Stimulated activated CD4-positive, alpha-beta T cell treated with anti-CD3 and anti-CD28 coated beads, Interleukin-15, amount 100 ng/mL, for 1 hour (primary cell): Measurements from ENCODE around the gene CDSN.
"Not testable (repeated sequence)": the region's sequence is repeated elsewhere in the genome, so short reads cannot be mapped to it uniquely, and the experiment has no call there.

Source experiments
- DNase-seq, 2 donors: peaks; one replicate each; pipeline ENCODE4 v3.0.0-alpha.2; 2020; ENCODE audit warnings: low read depth in 1 of 2, low spot score in 1 of 2

CDSN gene

GRCh38 chr6:31120151-31120915 lies at the start of gene CDSN:
Gene CDSN, minus strand, starts transcription at chr6:31120446. Its CDS starts 27 bp downstream, at chr6:31120419.
- DNase-seq: no peak

- no peak for DNase-seq
Measured at GRCh38 chr6:31169123-31169857, 49.0 kb upstream of the CDSN start.

- DNase-seq: no peak
Measured at GRCh38 chr6:31168606-31169005, 48.4 kb upstream of the CDSN start.

DNA sequence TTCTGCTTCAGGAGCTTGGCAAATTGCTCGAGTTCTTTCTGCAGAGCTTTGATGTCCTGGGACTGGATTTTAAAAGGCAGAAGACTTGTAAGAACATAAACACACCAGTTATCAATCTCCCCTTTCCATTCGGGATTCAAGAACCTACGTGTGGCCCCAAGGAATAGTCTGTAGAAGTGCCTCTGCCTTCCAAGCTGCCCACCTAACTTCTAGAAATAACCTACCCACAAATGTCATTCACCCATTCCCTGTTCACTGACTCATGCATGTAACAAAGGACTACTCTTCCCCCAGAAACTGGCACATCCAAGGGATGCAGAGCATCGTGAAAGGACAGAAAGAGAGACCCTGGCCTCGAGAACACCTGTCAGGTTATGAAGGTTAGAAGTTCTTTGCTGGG lies 45.7 kb upstream of the CDSN start:
- no peak for DNase-seq

- DNase-seq: not testable (repeated sequence)
Measured at GRCh38 chr6:31165064-31165832, 45.0 kb upstream of the CDSN start.

GRCh38 chr6:31164475-31165063 lies 44.3 kb upstream of the CDSN start:
- DNase-seq: not testable (repeated sequence)

DNA sequence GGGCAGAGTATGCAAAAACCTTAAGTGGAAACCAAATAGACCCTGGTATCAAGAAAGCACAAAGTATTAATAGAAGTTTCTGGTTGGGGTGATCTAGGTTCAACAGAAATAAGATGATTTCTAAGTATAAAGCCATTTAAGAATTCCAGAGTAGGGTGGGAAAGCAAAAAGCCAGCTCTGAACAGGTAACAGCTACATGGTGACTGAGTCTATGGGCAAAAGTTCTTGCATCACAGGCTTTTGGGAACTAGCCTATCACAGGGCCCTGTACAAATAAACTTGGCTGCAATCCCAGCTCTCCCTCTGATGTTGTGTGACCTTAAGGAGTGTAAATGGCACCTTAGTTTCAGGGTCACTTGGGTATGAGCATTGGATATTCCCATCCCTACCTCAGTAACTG lies 43.7 kb upstream of the CDSN start:
- DNase-seq: no peak

DNA sequence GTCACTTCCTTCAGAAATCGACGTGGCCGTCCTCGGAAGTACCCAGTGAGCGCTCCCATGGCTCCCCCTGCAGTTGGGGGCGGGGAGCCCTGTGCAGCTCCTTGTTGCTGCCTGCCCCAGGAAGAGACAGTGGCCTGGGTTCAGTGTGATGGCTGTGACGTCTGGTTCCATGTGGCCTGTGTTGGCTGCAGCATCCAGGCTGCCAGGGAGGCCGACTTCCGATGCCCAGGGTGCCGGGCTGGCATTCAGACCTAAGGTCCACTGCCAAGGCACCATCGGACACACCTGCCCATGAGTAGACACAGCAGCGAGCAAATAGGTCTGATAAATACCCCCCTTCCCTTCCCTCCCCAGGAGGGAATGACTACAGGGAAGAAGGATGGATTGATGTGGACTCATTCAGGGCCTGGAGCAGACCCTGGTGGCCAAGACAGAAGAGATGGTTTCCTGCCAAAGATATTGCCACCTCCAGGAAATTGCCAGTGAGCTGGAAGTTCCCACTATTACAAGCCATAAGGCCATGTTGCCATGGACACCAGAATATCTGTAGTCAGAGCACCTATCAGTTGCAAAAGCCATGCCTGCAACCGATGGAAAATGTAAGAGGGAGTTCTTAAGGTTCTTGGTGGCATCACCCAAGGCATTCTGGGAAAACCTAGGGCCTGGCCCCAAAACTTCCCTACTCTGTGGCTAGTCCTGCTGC lies 42.4 kb upstream of the CDSN start:
- DNase-seq: no peak

DNA sequence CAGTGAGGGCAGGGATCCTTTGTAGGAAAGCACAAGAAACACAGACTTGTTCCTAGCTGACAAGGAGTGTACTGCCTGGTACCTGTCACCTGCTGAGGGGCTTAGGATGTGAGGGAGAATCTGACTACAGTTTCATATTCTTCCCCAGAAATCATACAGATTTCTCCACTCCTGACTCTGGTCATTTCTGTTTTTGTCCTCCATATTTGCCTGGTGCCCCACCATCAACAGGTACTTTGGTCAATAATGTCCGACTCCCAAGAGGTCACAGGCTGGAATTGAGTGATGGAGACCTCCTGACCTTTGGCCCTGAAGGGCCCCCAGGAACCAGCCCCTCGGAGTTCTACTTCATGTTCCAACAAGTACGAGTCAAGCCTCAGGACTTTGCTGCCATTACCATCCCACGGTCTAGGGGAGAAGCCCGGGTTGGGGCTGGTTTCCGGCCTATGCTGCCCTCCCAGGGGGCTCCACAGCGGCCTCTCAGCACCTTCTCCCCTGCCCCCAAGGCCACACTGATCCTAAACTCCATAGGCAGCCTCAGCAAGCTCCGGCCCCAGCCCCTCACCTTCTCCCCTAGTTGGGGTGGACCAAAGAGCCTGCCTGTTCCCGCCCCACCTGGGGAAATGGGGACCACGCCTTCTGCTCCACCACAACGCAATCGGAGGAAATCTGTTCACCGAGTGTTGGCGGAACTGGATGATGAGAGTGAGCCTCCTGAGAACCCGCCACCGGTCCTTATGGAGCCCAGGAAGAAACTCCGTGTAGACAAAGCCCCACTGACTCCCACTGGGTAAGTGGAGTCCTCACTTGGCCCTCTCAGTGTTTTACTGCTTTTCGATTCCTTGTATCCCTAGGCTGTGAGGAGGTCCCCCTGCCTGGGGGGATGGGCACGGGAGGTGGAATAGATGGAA lies 41.2 kb upstream of the CDSN start:
- DNase-seq: no peak

DNA sequence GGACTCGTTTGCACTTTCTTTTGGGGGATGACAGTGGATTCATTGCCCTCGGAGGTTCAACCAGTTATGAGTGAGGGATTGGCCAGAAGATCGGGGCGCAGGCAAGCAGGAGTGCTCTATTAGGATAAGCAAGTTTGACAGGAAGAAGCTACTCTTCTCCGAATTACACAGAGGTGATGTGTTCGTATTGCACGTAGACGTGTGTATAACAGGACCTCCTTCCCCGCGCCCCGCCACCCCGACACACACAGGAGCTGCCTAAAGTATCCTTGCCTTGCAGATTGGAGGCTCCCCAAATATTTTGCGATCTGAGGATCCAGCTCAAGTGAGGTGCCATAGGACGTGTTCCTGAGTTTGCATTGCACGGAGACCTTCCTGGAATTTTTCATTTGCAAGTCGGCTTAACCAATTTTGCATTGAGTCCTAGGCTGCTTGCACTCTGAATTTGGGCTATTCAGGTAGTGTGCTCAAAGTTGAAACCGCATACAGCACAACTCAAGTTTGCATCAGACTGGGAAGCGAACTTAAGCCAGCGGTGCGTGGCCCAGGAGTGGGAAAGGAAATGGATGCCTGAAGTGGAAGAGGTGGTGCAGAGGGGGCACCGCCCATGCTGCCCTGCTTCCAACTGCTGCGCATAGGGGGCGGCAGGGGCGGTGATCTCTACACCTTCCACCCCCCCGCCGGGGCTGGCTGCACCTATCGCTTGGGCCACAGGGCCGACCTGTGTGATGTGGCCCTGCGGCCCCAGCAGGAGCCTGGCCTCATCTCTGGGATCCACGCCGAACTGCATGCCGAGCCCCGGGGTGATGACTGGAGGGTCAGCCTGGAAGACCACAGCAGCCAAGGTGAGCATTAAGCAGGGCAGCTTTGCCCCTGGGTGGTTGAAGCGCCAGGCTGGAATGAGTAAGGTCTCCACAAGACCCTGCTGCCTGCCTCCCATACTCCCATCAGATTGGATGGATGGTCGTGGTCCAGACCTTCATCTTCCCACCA lies 38.9 kb upstream of the CDSN start:
- DNase-seq: no peak

DNA sequence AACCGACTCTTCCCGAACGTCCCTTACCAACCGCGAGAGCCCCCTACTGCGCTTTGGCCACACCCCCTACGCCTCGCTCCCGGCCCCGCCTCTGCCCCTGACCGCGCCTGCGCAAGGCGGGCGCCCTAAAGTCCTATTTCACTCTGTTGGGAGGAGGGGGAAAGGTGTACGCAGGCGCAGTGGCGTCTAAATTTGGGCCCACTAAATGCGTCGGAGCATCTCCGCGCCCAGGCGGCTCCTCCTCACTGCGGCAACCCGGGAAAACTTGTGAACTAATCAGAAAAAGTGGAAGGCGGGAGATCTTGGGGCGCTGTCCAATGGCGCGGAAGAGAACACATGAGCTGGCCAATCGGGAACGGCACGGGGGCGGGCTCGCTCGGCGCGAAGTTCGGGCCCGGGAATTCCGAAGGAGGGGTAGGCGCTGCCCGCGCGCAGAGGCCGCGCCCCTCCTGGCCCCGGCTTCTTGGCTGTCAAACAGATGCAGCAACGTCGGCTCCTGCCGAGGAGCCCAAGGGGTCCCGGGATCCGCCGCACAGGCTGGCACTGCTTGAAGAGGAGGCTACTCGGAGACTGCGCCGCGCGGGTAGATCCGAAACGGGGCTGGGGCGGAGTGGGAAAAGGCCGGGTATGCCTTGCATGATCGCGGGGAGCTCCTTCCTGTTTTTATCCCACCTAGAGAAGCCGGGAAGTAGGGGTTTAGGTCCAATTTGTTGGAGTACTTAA lies 38.1 kb upstream of the CDSN start, which contains the start of gene TCF19:
Gene TCF19, plus strand, starts transcription at position 450 of the 723 bp plus-strand sequence. CDS start 881 bp downstream, outside the sequence.
- DNase-seq: peak; percentile 99

- DNase-seq: no peak
Measured at GRCh38 chr6:31157513-31158139, 37.4 kb upstream of the CDSN start, which contains the start of gene CCHCR1. Gene CCHCR1, minus strand, starts transcription at chr6:31157802. Its CDS starts 202 bp downstream, at chr6:31157600.

GRCh38 chr6:31156641-31157040 lies 36.4 kb upstream of the CDSN start:
- DNase-seq: no peak

DNA sequence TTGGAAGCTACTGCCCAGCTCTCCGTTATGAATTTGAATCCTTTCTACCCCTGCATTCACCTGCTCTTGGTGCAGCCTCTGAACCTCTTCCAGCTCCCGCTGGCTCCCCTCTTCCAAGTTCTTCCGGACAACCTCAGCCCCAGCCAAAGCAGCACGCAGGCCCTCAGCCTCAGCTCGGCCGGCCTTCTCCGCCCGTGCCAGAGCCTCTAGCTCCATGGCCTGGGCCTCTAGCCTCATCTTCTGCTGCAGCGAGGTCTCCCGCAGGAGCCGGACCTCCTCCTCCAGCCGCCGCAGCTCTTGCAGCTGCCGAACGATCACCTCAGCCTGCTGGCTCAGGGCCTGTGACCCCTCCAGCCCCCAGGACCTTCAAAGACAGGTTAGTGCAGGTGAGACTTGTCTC lies 34.2 kb upstream of the CDSN start:
- no peak for DNase-seq

GRCh38 chr6:31152781-31153180 lies 32.5 kb upstream of the CDSN start:
- DNase-seq: no peak

GRCh38 chr6:31149827-31150447 lies 29.7 kb upstream of the CDSN start:
- DNase-seq: no peak

GRCh38 chr6:31145386-31145785 lies 25.1 kb upstream of the CDSN start:
- no peak for DNase-seq
